Gastroesophageal sphincter (tissue), 4 donors: ENCODE measurements around the gene ST3GAL6. TPM values are rescaled to one million over a fixed set of nuclear protein-coding genes. Genes with fewer than 3 reads are reported as not detected.

Source experiments
- ATAC-seq: fragments of 150-250 bp; one replicate; pipeline ENCODE4 v1.9.1; 2016; ENCODE audit warnings: mild to moderate bottlenecking, moderate library complexity
- H3K27ac ChIP-seq, 4 donors: fragments of 200-600 bp; sonication (generic) in 3 of 4; 1 replicate in 3 of 4; 2 replicates in 1 of 4; pipeline ENCODE4 v1.5.1; 2016 to 2019
- H3K27me3 ChIP-seq: fragments of 200-600 bp; sonication (generic); one replicate; pipeline ENCODE4 v1.5.1; 2019
- H3K36me3 ChIP-seq, 2 donors: fragments of 200-600 bp; sonication (generic); one replicate each; pipeline ENCODE4 v1.5.1; 2019; ENCODE audit warnings: control low read depth in 1 of 2
- H3K4me1 ChIP-seq, 3 donors: fragments of 200-600 bp; sonication (generic); 1 replicate in 2 of 3; 2 replicates in 1 of 3; pipeline ENCODE4 v1.5.1; 2016 to 2019; ENCODE audit warnings: control low read depth in 2 of 3
- H3K4me3 ChIP-seq, 2 donors: fragments of 200-600 bp; sonication (generic); one replicate each; pipeline ENCODE4 v1.5.1; 2019; ENCODE audit warnings: mild to moderate bottlenecking in 1 of 2, moderate library complexity in 1 of 2
- H3K9me3 ChIP-seq, 3 donors: fragments of 200-600 bp; sonication (generic); one replicate each; pipeline ENCODE4 v1.5.1; 2017 to 2019; ENCODE audit warnings: control low read depth in 2 of 3
- CTCF ChIP-seq, 4 experiments: fragments of 200-600 bp in 2 of 4; fragments of 450-650 bp in 2 of 4; sonication (generic) in 1 of 4; IDR thresholded peaks; one replicate each; pipeline ENCODE4 v1.5.1; 2017 to 2019; ENCODE audit warnings: antibody characterized with exemption in 4 of 4, mild to moderate bottlenecking in 2 of 4, moderate library complexity in 2 of 4
- EP300 ChIP-seq: sonication (generic); formaldehyde crosslinking; IDR thresholded peaks from one replicate; pipeline ENCODE4 v1.6.1; 2017; ENCODE audit warnings: antibody characterized with exemption, mild to moderate bottlenecking
- POLR2A ChIP-seq, 2 donors: fragments of 450-650 bp; IDR thresholded peaks; one replicate each; pipeline ENCODE4 v1.6.1; 2017; ENCODE audit warnings: antibody characterized with exemption in 2 of 2, mild to moderate bottlenecking in 2 of 2, moderate library complexity in 1 of 2
- POLR2AphosphoS5 ChIP-seq: sonication (generic); formaldehyde crosslinking; IDR thresholded peaks from one replicate; pipeline ENCODE4 v1.6.1; 2017; ENCODE audit warnings: antibody characterized with exemption
- WGBS, 2 donors: methylation state at CpG; one replicate each; pipeline ENCODE4 v1.1.5; 2018; ENCODE audit warnings: low coverage in 1 of 2; 5-methylcytosine and 5-hydroxymethylcytosine counted together
- total RNA-seq, 4 donors: library from RNA; depleted of rRNA; stranded (reverse); fragments of >200 nt; gene quantifications; one replicate each; pipeline ENCODE4 v1.1.0, GENCODE V29; 2016

The ST3GAL6 gene
- total RNA-seq, 4 donors from 2014 or later, result 4.4 to 21.2 (median 7.4) TPM

GRCh38 chr3:98733812-98734281 is 29.3 kb upstream of the ST3GAL6 start:
- ATAC-seq, result no peak
- Histone ChIP-seq H3K9me3 (no peaks in the 10 kb centered on the region), H3K4me1 (peaks cover 0 to 36% (median 0%) of the 10 kb centered on the region in 3 donors), H3K27ac (peak overlapping the region in 1 of 4 donors; percentile 82), H3K27me3 (no peaks in the 10 kb centered on the region), H3K36me3 (no peaks in the 10 kb centered on the region), H3K4me3 (peak overlapping the region; percentile 46 to 83)
- WGBS, 2 donors, result 6% methylated on average over 15 of the region's 15 CpGs
- TF ChIP-seq POLR2AphosphoS5, result no peak
- no peak for TF ChIP-seq EP300
- TF ChIP-seq CTCF (IDR thresholded peaks at IDR 0.05), result no peak
- TF ChIP-seq POLR2A (IDR thresholded peaks at IDR 0.05), result no peak

DNA sequence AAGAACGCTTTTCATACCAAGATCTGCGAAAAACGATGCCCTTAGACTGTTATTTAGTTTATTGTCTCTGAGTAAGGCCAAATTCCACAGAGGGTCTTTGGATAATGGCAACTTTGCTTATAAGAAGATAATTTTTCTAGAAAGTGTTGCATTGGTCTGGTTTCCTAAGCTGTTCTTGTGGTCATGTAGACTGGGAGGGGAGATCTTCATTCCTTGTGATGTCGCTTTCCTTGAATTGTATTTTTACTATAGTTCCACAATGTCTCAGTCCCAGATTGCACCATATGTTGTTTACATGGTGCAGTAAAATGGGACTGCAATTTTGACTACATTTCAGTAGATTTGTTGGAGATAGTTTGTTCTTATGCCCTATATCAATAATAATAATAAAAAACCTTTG is 28.8 kb upstream of the ST3GAL6 start:
- Histone ChIP-seq H3K36me3 (no peaks in the 10 kb centered on the region), H3K4me1 (peaks cover 0 to 36% (median 0%) of the 10 kb centered on the region in 3 donors), H3K4me3 (peak overlapping the region; percentile 46 to 83), H3K27me3 (no peaks in the 10 kb centered on the region), H3K27ac (peak overlapping the region in 1 of 4 donors; percentile 82), H3K9me3 (no peaks in the 10 kb centered on the region)
- WGBS, 2 donors, result 30 to 39% methylated on average over 4 of the region's 4 CpGs
- ATAC-seq, result no peak
- TF ChIP-seq EP300 (no peak), POLR2AphosphoS5 (no peak), CTCF (IDR thresholded peaks at IDR 0.05) (no peak), POLR2A (IDR thresholded peaks at IDR 0.05) (no peak)

- Histone ChIP-seq H3K9me3 (no peaks in the 10 kb centered on the region), H3K4me1 (peaks cover 0 to 36% (median 0%) of the 10 kb centered on the region in 3 donors), H3K27me3 (no peaks in the 10 kb centered on the region), H3K27ac (no peak overlapping the region), H3K36me3 (no peaks in the 10 kb centered on the region), H3K4me3 (peak overlapping the region in 1 of 2 donors; percentile 83)
- TF ChIP-seq EP300, result no peak
- TF ChIP-seq POLR2AphosphoS5, result no peak
- TF ChIP-seq POLR2A (IDR thresholded peaks at IDR 0.05), result no peak
- no peak for TF ChIP-seq CTCF (IDR thresholded peaks at IDR 0.05)
- no peak for ATAC-seq
- 54 to 81% methylated on average over 4 of the region's 4 CpGs for WGBS, 2 donors
Measured at GRCh38 chr3:98734735-98735134, 28.4 kb upstream of the ST3GAL6 start.

GRCh38 chr3:98735296-98735695 is 27.8 kb upstream of the ST3GAL6 start:
- no peak overlapping the region for H3K4me3 ChIP-seq

More at GRCh38 chr3:98735296-98735695, 27.8 kb upstream of the ST3GAL6 start:
- no peak for TF ChIP-seq EP300
- no peak for TF ChIP-seq POLR2A (IDR thresholded peaks at IDR 0.05)
- TF ChIP-seq POLR2AphosphoS5, result no peak
- TF ChIP-seq CTCF (IDR thresholded peaks at IDR 0.05), result no peak
- H3K27ac ChIP-seq, result no peak overlapping the region
- WGBS, 2 donors, result 84 to 100% methylated on average over 1 to 2 of the region's 2 CpGs
- no peaks in the 10 kb centered on the region for H3K36me3 ChIP-seq
- H3K9me3 ChIP-seq, result no peaks in the 10 kb centered on the region
- H3K4me1 ChIP-seq, result peaks cover 0 to 36% (median 0%) of the 10 kb centered on the region in 3 donors
- ATAC-seq, result no peak
- H3K27me3 ChIP-seq, result no peaks in the 10 kb centered on the region
